G401 (cell line): ENCODE data around the gene SGPL1. TPM values are rescaled to one million over a fixed set of nuclear protein-coding genes. Genes with fewer than 3 reads are reported as not detected.
"Not testable (repeated sequence)": the region's sequence is repeated elsewhere in the genome, so short reads cannot be mapped to it uniquely, and the experiment has no call there.

ENCODE experiments used
- DNase-seq: peaks from one replicate; pipeline ENCODE4 v3.0.0-alpha.2; 2015; ENCODE audit warnings: low spot score
- in situ Hi-C: cut with HindIII; loops from 2 replicates; pipeline ENCODE4 v1.10.0; 2016; ENCODE audit warnings: low sequenced_read_pairs, mixed read lengths
- total RNA-seq: library from RNA; depleted of rRNA; stranded (reverse); fragments of >200 nt; shearing (Covaris generic); gene quantifications from 2 replicates; pipeline ENCODE4 v1.2.3, GENCODE V29; 2014

The SGPL1 gene
- total RNA-seq, 1 experiment from 2014 or later: 51.2 TPM

GRCh38 chr10:70911386-70911785 lies 95.6 kb downstream of the SGPL1 start:
- no peak for DNase-seq
- in situ Hi-C loops: no loop called here

- in situ Hi-C loops: no loop called here
Observed at GRCh38 chr10:70912556-70912955, 96.8 kb downstream of the SGPL1 start.

DNA sequence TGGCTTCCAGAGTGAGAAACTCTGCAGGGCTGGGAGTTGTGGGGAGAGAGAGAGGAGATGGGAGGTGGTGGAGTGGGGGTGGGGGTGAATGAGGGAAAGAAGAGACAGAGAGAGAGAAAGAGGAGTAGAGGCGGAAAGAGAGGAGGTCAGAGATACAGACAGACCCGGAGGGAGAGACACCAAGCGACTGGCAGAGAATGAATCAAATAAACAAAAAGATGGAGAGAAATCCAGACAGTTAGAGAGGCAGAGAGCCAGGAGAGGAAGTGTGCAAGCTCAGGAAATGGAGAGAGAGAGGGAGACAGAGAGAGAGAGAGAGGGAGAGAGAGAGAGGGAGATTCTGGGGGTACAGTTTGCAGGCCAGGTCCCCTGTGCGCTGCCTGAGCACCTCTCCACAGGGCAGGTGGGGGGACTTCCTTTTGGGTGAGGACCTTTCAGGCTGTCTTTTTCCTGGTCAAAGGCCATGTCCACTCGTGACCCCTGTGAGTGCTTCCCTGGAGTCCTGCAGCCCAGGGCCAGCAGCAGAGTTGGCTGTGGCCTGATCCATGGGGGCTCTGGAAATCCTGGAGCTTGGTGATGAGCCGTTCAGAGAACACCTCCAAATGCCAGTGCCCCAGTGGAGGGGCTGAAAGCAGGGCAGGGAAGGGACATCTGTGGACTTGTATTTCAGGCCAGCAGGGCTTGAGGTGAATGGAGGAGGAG lies 97.6 kb downstream of the SGPL1 start:
- DNase-seq: no peak
- in situ Hi-C loops: no loop called here

More at GRCh38 chr10:70912556-70912955, 96.8 kb downstream of the SGPL1 start:
- DNase-seq: no peak

GRCh38 chr10:70913893-70914240 lies 98.1 kb downstream of the SGPL1 start:
- DNase-seq: no peak
- in situ Hi-C loops: no loop called here

- in situ Hi-C loops: no loop called here
- DNase-seq: no peak
Observed at GRCh38 chr10:70914316-70914864, 98.6 kb downstream of the SGPL1 start.

- no peak for DNase-seq
- in situ Hi-C loops: no loop called here
Observed at GRCh38 chr10:70915206-70915605, 99.5 kb downstream of the SGPL1 start.

DNA sequence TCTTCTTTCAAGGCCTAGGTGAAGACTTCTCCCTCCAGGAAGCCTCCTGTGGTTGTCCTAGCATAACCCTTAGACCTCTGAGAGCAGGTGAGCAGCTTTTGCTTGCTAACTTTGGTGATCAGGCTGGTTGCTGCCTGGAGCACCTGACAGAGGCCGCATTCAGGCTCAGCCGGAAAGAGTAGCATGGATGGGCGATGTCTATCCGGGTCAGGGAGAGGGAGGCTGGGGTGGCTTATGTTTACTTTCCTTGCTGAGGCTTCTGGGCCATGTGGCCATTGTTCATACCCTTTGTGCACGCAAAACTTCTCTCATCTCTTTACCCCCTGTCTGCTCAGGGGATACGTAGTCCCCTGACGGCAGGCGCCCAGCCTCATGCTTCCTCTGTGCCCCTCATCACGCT lies 100.1 kb downstream of the SGPL1 start:
- no peak for DNase-seq
- in situ Hi-C loops: no loop called here

GRCh38 chr10:70916241-70916640 lies 100.5 kb downstream of the SGPL1 start:
- in situ Hi-C loops: no loop called here
- DNase-seq: no peak

- in situ Hi-C loops: no loop called here
- no peak for DNase-seq
Observed at GRCh38 chr10:70917226-70917625, 101.5 kb downstream of the SGPL1 start.

- in situ Hi-C loops: no loop called here
- no peak for DNase-seq
Observed at GRCh38 chr10:70917635-70918034, 101.9 kb downstream of the SGPL1 start.

DNA sequence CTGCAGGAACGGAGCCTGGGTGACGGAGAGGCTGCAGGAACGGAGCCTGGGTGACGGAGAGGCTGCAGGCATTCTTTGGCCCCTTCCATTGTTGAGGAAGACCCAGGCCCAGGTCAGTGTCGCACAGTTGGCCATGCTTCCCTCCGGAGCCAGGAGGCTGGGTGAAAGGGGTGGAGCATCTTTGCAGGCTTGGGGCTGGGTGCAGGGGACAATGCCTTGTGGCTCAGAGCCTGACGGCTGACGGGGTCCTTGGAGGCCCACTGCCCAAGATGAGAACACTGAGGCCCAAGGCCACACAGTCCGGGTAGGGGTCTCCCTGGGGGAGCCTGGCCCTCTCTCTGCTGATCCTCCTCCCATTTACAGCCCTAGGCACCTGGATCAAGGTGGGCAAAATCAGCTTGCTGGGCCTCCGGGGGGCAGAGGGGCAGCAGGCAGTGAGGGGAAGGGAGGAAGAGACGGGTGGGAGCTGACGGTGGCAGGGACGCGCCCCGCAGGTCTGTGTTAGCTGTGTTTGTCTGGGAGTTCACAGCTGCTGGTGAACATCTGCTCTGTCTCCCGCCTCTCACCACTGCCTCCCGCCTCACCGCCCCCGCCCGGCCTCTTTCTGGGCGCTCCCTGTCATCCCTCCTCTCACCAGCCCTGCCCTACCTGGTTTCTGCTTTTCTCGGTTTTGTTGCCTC lies 103.2 kb downstream of the SGPL1 start:
- DNase-seq: no peak
- in situ Hi-C loops: no loop called here

GRCh38 chr10:70919906-70920305 lies 104.2 kb downstream of the SGPL1 start:
- in situ Hi-C loops, DNase-seq: not testable (repeated sequence)

DNA sequence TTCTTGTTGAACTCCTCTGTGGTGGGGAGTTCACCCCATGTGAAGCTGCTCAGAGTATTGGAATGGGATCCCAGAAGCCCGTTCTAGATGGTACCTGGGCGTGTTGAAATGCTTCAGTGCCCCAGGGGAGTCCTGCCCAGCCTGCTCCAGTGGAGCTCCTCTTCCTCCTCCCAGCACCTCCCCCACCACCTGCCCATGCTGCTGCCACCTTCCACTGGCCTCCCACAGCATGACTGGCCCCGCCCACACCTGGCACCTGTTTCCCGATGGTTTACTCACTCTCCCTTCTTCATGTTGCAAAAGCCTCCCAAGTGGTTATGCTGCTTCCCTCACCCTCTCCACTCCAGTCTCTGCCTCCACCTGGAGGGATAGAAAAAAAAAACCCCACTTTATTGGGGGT lies 104.8 kb downstream of the SGPL1 start:
- no peak for DNase-seq
- in situ Hi-C loops: no loop called here

DNA sequence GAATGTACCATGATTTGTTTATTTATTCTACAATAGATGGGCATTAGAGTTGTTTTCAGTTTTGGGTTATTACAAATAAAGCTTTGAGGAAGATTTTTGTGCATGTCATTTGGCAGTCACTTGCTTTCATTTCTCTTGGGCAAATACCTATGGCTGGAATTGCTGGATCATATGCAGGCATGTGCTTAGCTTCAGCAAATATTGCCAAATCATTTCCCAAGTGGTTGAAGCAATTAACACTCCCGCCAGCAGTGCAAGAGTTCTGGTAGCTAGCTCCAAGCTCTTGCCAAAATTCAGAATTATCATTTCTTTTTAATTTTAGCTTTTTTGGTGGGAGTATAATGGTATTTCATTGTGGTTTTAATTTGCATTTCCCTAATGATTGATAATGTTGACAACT lies 105.5 kb downstream of the SGPL1 start:
- DNase-seq: no peak
- in situ Hi-C loops: no loop called here

DNA sequence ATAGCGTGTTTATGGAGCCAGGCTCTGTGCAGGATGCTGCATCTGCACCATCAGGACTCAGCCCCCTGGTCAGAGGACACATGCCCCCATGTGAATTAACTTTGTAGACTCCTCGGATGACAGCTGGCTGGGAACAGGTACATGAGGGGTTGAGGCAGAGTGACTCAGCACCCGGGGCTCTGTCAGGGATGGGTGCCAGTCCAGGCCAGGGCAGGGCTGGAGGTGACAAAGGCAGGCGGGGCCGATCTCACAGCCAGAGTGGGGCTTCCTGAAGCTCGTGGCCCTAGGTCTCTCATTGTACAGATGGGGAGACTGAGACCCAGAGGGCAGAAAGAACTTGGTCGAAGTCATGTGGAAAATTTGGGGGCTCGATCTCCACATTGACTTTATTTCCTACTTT lies 107.9 kb downstream of the SGPL1 start:
- in situ Hi-C loops: no loop called here
- DNase-seq: no peak

GRCh38 chr10:70925377-70926225 lies 109.9 kb downstream of the SGPL1 start:
- DNase-seq: peak; percentile 48
- in situ Hi-C loops: no loop called here

- in situ Hi-C loops: no loop called here
- DNase-seq: peak; percentile 80
Observed at GRCh38 chr10:70926226-70927000, 110.7 kb downstream of the SGPL1 start.

DNA sequence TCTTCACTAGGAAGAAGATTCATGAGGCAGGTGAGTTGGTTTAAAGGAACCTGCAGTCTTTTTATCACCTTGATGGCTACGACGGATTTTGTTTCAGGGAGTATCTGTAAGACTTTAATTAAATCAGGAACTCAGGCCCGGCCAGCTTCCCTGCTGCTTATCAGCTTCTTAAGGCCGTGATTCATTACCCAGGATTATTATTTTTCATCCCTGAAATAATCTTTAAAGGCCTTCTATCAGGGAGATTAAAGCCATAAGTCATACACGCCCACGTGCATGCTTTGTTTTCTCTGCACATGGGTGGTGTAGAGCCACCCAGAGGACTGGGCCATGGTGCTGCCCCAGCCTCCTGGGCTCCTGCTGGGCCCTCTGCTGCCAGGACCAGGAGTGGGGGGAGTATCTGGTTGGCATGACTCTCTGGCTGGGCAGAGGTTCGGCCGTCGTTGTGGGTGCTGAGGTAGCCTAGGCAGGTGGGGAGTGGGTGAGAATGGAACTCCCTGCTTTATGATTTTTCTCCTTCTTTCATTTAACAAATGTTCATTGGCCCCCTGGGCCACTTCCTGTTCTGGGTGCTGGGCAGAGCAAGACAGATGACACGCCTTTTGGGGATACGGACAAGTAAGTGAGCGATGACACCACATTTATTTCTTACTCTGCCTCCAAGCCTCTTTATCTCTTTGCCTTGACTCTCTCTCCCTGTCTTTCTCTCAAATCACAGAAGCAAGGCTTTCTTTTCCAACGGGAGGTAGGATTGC lies 111.6 kb downstream of the SGPL1 start:
- DNase-seq: no peak
- in situ Hi-C loops: no loop called here
